ENCODE results near the gene BPIFB2. TPM values are rescaled to one million over a fixed set of nuclear protein-coding genes. Genes with fewer than 3 reads are reported as not detected.

BPIFB2 gene
- total RNA-seq, 1 experiment from 2014 or later = 0.15 TPM

- H3K9me2 ChIP-seq (ENCODE audit: insufficient read depth) = no peaks in the 10 kb centered on the region
- H2AFZ ChIP-seq (ENCODE audit: low read depth, low read length, poor library complexity, severe bottlenecking) = no peak overlapping the region
- CTCF ChIA-PET = no interaction called here
- no peaks in the 10 kb centered on the region for H3K27me3 ChIP-seq (ENCODE audit: insufficient read depth, low read length)
- no peaks in the 10 kb centered on the region for H3K36me3 ChIP-seq (ENCODE audit: control insufficient read depth in 1 of 2, insufficient read depth in 2 of 2, low read length in 2 of 2)
- no peak overlapping the region for H3K4me2 ChIP-seq (ENCODE audit: low read length)
- TF ChIP-seq EZH2 (IDR thresholded peaks at IDR 0.05) (no peak), ZBTB33 (IDR thresholded peaks at IDR 0.05; ENCODE audit: extremely low read depth, insufficient replicate concordance, low read length) (no peak), EZH2phosphoT487 (IDR thresholded peaks at IDR 0.05; ENCODE audit: borderline replicate concordance) (no peak), CBX3 (IDR thresholded peaks at IDR 0.05; ENCODE audit: low read depth) (no peak), SIN3A (IDR thresholded peaks at IDR 0.05; ENCODE audit: low read depth) (no peak), POLR2AphosphoS5 (IDR thresholded peaks at IDR 0.05; ENCODE audit: low read depth, low read length) (no peak), REST (IDR thresholded peaks at IDR 0.05; ENCODE audit: low read depth) (no peak), POLR2A (IDR thresholded peaks at IDR 0.05; ENCODE audit: borderline replicate concordance, extremely low read depth, insufficient read depth, insufficient read length) (no peak), EGR1 (IDR thresholded peaks at IDR 0.05; ENCODE audit: low read depth) (no peak), ZFX (IDR thresholded peaks at IDR 0.05) (no peak), RAD21 (IDR thresholded peaks at IDR 0.05; ENCODE audit: low read depth) (no peak), CEBPB (IDR thresholded peaks at IDR 0.05; ENCODE audit: low read depth) (no peak), SRF (IDR thresholded peaks at IDR 0.05; ENCODE audit: low read depth) (no peak), ATF3 (IDR thresholded peaks at IDR 0.05) (no peak)
- DNase-seq (ENCODE audit: low read depth, low spot score) (no peak), ATAC-seq (no peak)
- BruUV-seq (replicated peaks) = no TSS peak
- no peaks in the 10 kb centered on the region; a peak in 1 of 4 replicates for H3K9me3 ChIP-seq (ENCODE audit: control insufficient read depth in 1 of 2, insufficient read depth in 1 of 2, low read depth in 1 of 2, low read length in 2 of 2)
- no peak overlapping the region for H3K4me3 ChIP-seq (replicated peaks in 1 of 2; ENCODE audit: low read depth in 1 of 2, low read length in 2 of 2)
- no peaks in the 10 kb centered on the region for H4K20me1 ChIP-seq (ENCODE audit: insufficient read depth)
- POLR2A ChIA-PET = no interaction called here
- no peaks in the 10 kb centered on the region for H3K4me1 ChIP-seq (ENCODE audit: control insufficient read depth in 1 of 2, insufficient read depth in 2 of 2, low read length in 2 of 2)
- RAD21 ChIA-PET (ENCODE audit: low non-redundant PET in 1 of 2, low total read pairs in 2 of 2, uncharacterized antibody in 2 of 2, unreplicated experiment in 2 of 2) = no interaction called here
- intact Hi-C loops (cut with micrococcal nuclease) = no loop called here
- no peak overlapping the region for H3K27ac ChIP-seq (ENCODE audit: low read depth, low read length)
- H3K9ac ChIP-seq (ENCODE audit: low read length) = no peak overlapping the region
- H3K79me2 ChIP-seq (ENCODE audit: insufficient read depth, low read length) = no peaks in the 10 kb centered on the region
Observed at GRCh38 chr20:33051333-33051732, 43.8 kb downstream of the BPIFB2 start.

All from HCT116 (cell line).